Astrocyte of the cerebellum (primary cell): Measurements from ENCODE around the gene PDHB.

Source experiments
- DNase-seq: peaks from one replicate; pipeline ENCODE4 v3.0.0-alpha.2; 2011; ENCODE audit warnings: low read depth
- H3K4me3 ChIP-seq: 2 replicates; pipeline ENCODE4 v1.5.1; 2011; ENCODE audit warnings: mild to moderate bottlenecking, low read depth, low read length, moderate library complexity
- CTCF ChIP-seq: IDR thresholded peaks from 2 replicates; pipeline ENCODE4 v1.5.1; 2012; ENCODE audit warnings: low read length, low read depth, moderate library complexity, mild to moderate bottlenecking; ENCODE audit errors: missing control alignments
- in situ Hi-C: cut with HindIII; loops from 2 replicates; pipeline ENCODE4 v1.10.0; 2017; ENCODE audit warnings: low sequenced_read_pairs

Gene PDHB

GRCh38 chr3:58391156-58391865 lies 42.3 kb downstream of the PDHB start:
- TF ChIP-seq CTCF: no peak
- no peak for DNase-seq
- no peak overlapping the region for H3K4me3 ChIP-seq
- in situ Hi-C loops: no loop called here

GRCh38 chr3:58388550-58389091 lies 45.0 kb downstream of the PDHB start:
- peak; percentile 46 for DNase-seq
- H3K4me3 ChIP-seq: no peak overlapping the region
- in situ Hi-C loops: no loop called here
- TF ChIP-seq CTCF: no peak

GRCh38 chr3:58387650-58388546 lies 45.7 kb downstream of the PDHB start:
- H3K4me3 ChIP-seq: no peak overlapping the region
- TF ChIP-seq CTCF: no peak
- in situ Hi-C loops: no loop called here
- DNase-seq: no peak

DNA sequence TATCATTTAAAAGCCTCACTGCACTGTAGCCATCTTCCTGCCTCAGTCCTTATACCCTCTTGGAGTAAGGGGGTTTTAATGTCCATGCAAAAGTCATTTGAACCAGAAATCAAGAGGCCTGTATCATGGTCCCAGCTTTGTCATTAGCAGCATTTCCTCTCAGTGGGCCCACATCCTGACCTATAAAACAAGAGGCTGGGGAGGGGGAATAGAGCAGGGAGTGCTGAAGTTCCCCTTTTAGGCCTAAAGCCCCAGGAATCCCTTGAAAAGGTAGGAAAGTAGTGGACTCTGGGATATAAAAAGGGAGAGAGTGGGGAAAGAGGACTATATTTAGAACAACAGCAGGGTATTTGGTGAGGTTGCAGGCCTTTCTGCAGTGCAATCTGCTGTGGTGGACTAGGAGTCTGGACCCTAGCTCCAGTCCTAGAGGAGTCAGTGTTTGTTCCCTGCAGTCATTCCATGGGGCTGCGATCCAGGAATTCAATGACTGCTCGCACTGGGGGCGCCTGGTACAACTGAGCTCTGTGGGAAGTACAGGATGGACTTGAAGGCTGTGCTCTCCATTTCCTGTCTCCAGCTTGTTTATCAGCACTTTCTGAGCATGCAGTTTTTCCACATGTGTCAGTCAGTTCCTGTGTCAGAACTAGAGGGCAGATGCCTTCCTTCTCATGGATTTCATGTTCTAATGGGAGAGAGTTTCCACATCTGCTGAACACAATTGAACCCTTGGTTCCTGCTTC lies 46.8 kb downstream of the PDHB start:
- no peak for DNase-seq
- in situ Hi-C loops: no loop called here
- no peak for TF ChIP-seq CTCF
- H3K4me3 ChIP-seq: no peak overlapping the region

GRCh38 chr3:58384381-58385090 lies 49.1 kb downstream of the PDHB start:
- H3K4me3 ChIP-seq: no peak overlapping the region
- no peak for TF ChIP-seq CTCF
- in situ Hi-C loops: no loop called here
- DNase-seq: no peak
